Transverse colon (tissue), 4 donors: ENCODE results near the gene METTL9.

ENCODE experiments used
- POLR2AphosphoS5 ChIP-seq, 3 donors: sonication (generic); formaldehyde crosslinking; IDR thresholded peaks; one replicate each; pipeline ENCODE4 v1.6.1; 2016; ENCODE audit warnings: antibody characterized with exemption in 3 of 3
- TF ChIP-seq, protein P1 (sequence below), 5 experiments: fragments of 200-600 bp in 3 of 5; fragments of 450-650 bp in 2 of 5; sonication (generic) in 3 of 5; IDR thresholded peaks; 1 replicate in 2 of 5; 2 replicates in 3 of 5; pipeline ENCODE4 v1.5.1; 2016 to 2017; ENCODE audit warnings: antibody characterized with exemption in 5 of 5, inconsistent platforms in 3 of 5, mild to moderate bottlenecking in 2 of 5, moderate library complexity in 1 of 5

DNA sequence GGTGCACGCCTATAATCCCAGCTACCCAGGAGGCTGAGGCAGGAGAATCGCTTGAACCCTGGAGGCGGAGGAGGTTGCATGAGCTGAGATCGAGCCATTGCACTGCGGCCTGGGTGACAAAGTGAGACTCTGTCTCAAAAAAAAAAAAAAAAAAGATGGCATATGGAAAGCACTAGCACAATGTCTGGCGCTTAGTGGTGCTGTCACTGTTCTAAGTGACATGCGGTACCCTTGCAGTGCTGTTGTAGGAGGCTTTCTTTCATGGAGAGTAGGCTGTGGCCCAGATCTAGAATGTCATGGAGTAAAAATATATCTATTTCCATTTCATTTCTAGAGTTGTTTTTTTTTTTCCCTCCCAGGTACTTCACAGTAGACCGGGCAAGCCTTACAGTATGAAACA lies 14.6 kb upstream of the METTL9 start:
- TF ChIP-seq, protein P1, sequence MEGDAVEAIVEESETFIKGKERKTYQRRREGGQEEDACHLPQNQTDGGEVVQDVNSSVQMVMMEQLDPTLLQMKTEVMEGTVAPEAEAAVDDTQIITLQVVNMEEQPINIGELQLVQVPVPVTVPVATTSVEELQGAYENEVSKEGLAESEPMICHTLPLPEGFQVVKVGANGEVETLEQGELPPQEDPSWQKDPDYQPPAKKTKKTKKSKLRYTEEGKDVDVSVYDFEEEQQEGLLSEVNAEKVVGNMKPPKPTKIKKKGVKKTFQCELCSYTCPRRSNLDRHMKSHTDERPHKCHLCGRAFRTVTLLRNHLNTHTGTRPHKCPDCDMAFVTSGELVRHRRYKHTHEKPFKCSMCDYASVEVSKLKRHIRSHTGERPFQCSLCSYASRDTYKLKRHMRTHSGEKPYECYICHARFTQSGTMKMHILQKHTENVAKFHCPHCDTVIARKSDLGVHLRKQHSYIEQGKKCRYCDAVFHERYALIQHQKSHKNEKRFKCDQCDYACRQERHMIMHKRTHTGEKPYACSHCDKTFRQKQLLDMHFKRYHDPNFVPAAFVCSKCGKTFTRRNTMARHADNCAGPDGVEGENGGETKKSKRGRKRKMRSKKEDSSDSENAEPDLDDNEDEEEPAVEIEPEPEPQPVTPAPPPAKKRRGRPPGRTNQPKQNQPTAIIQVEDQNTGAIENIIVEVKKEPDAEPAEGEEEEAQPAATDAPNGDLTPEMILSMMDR (IDR thresholded peaks at IDR 0.05) = no peak
- no peak for TF ChIP-seq POLR2AphosphoS5 (IDR thresholded peaks at IDR 0.05)
